ENCODE results near the gene BAIAP2.

DNA sequence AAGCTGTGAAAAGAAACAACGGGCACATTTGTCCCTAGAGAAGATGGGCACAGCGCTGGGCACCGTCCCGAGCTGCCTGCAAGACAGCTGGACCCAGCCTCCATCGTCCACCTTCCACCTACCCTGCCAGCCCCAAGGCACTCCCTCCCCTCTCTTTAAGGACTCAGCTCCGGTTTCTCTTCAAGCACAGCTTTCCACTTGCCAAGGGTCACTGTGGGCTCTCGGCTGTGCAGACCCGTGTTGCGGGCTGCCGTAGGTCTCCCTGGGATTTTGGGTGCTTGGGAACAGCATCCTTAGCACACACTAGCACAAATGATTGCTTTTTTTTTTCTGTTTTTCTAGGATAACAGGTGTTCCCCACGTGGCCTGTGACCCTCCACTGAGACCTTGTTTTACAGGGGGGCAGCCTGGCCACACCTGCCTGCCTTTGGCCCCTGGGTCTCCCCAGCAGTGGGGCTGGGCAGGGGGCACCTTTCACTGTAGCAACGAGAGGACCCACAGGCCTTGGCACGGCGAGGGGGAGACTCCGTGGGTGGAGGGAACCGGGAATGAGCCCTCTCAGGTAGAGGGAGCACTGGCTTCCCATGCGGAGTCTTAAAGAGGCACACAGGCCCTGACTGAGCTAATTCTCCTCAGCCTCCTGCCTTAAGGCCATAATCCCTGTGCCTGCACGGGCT is 41.9 kb upstream of the BAIAP2 start:
- TF ChIP-seq SOX13 (IDR thresholded peaks at IDR 0.05) (no peak), SOX13 (CRISPR knock-in tag; conservative IDR thresholded peaks at IDR 0.05 in 1 of 2, IDR thresholded peaks at IDR 0.05 in 1 of 2) (no peak), TAF15 (IDR thresholded peaks at IDR 0.05; ENCODE audit: low read depth, low read length, poor library complexity, severe bottlenecking) (no peak)
- TF ChIP-seq, protein P1, sequence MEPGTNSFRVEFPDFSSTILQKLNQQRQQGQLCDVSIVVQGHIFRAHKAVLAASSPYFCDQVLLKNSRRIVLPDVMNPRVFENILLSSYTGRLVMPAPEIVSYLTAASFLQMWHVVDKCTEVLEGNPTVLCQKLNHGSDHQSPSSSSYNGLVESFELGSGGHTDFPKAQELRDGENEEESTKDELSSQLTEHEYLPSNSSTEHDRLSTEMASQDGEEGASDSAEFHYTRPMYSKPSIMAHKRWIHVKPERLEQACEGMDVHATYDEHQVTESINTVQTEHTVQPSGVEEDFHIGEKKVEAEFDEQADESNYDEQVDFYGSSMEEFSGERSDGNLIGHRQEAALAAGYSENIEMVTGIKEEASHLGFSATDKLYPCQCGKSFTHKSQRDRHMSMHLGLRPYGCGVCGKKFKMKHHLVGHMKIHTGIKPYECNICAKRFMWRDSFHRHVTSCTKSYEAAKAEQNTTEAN (CRISPR knock-in tag; conservative IDR thresholded peaks at IDR 0.05), result no peak
